Keratinocyte (primary cell): ENCODE data around the gene DIAPH1. TPM values are rescaled to one million over a fixed set of nuclear protein-coding genes. Genes with fewer than 3 reads are reported as not detected.

Experiments
- DNase-seq: peaks from one replicate; pipeline ENCODE4 v3.0.0-alpha.2; 2011; ENCODE audit warnings: low read depth, missing footprints, low spot score
- FAIRE-seq: peaks from 2 replicates; lab custom pipeline; 2011; peaks lifted over from hg19 to GRCh38; lab: Jason Lieb, UNC
- H2AFZ ChIP-seq: 2 replicates; pipeline ENCODE4 v1.6.0; 2012; ENCODE audit warnings: low read length, control low read depth, inconsistent platforms; ENCODE audit not compliant: control insufficient read depth
- H3K27ac ChIP-seq: 2 replicates; pipeline ENCODE4 v1.5.1; 2011; ENCODE audit warnings: low read length; ENCODE audit not compliant: control insufficient read depth, insufficient read depth
- H3K27me3 ChIP-seq: 3 replicates; pipeline ENCODE4 v1.6.0; 2011; ENCODE audit warnings: low read length; ENCODE audit not compliant: control insufficient read depth, insufficient read depth; ENCODE audit errors: extremely low read depth
- H3K36me3 ChIP-seq, 2 experiments: 2 replicates in 1 of 2; 3 replicates in 1 of 2; pipeline ENCODE4 v1.5.1; 2011; ENCODE audit warnings: low read length in 2 of 2, mild to moderate bottlenecking in 1 of 2; ENCODE audit not compliant: control insufficient read depth in 2 of 2, insufficient read depth in 2 of 2; ENCODE audit errors: extremely low read depth in 1 of 2
- H3K4me1 ChIP-seq: 3 replicates; pipeline ENCODE4 v1.5.1; 2011; ENCODE audit warnings: low read length; ENCODE audit not compliant: control insufficient read depth, insufficient read depth; ENCODE audit errors: extremely low read depth
- H3K4me2 ChIP-seq: 3 replicates; pipeline ENCODE4 v1.6.0; 2011; ENCODE audit warnings: low read depth, low read length; ENCODE audit not compliant: control insufficient read depth, insufficient read depth; ENCODE audit errors: extremely low read depth
- H3K4me3 ChIP-seq, 3 experiments: fragments of 200-600 bp in 1 of 3; sonication (generic) in 1 of 3; 2 replicates in 2 of 3; 3 replicates in 1 of 3; pipeline ENCODE4 v1.5.1; 2011 to 2016; ENCODE audit warnings: low read length in 3 of 3, mild to moderate bottlenecking in 3 of 3, control low read depth in 2 of 3, inconsistent platforms in 1 of 3, low read depth in 1 of 3, mixed read lengths in 1 of 3, mixed run types in 1 of 3, moderate library complexity in 1 of 3; ENCODE audit not compliant: control insufficient read depth in 2 of 3, insufficient read depth in 2 of 3; ENCODE audit errors: extremely low read depth in 1 of 3
- H3K79me2 ChIP-seq: 2 replicates; pipeline ENCODE4 v1.6.0; 2012; ENCODE audit warnings: low read length; ENCODE audit not compliant: control insufficient read depth, insufficient read depth
- H3K9ac ChIP-seq: 3 replicates; pipeline ENCODE4 v1.6.0; 2011; ENCODE audit warnings: low read length; ENCODE audit not compliant: control insufficient read depth, insufficient read depth; ENCODE audit errors: extremely low read depth
- H3K9me1 ChIP-seq: 3 replicates; pipeline ENCODE4 v1.6.0; 2011; ENCODE audit warnings: low read length; ENCODE audit not compliant: control insufficient read depth, insufficient read depth; ENCODE audit errors: extremely low read depth
- H3K9me3 ChIP-seq: 2 replicates; pipeline ENCODE4 v1.5.1; 2012; ENCODE audit warnings: low read depth, low read length; ENCODE audit not compliant: control insufficient read depth
- H4K20me1 ChIP-seq: 3 replicates; pipeline ENCODE4 v1.6.0; 2011; ENCODE audit warnings: low read length; ENCODE audit not compliant: control insufficient read depth, insufficient read depth; ENCODE audit errors: extremely low read depth
- CTCF ChIP-seq, 3 experiments: IDR thresholded peaks in 1 of 3; conservative IDR thresholded peaks in 1 of 3; optimal IDR thresholded peaks in 1 of 3; 2 replicates in 2 of 3; 3 replicates in 1 of 3; pipeline versions ENCODE3 to v1.5.1; 2011; ENCODE audit warnings: low read length in 3 of 3, mild to moderate bottlenecking in 3 of 3, moderate library complexity in 2 of 3, control low read depth in 1 of 3, inconsistent platforms in 1 of 3; ENCODE audit not compliant: insufficient read depth in 2 of 3; ENCODE audit errors: extremely low read depth in 1 of 3
- EZH2 ChIP-seq: IDR thresholded peaks from one replicate; pipeline ENCODE4 v1.6.1; 2012; ENCODE audit warnings: inconsistent platforms, mild to moderate bottlenecking, low read length, moderate library complexity
- dilution Hi-C: fragments of 300-500 bp; cut with MboI; formaldehyde crosslinking; loops from one replicate; pipeline ENCODE4 v1.7.0; 2020; ENCODE audit warnings: low sequenced_read_pairs; ENCODE audit not compliant: extremely low pct_ligation_motif_present
- polyA plus RNA-seq, 5 experiments: library from polyadenylated mRNA; depleted of rRNA in 3 of 5; stranded (reverse) in 3 of 5; stranded (forward) in 1 of 5; unstranded in 1 of 5; fragments of >200 nt; gene quantifications; 1 replicate in 1 of 5; 2 replicates in 3 of 5; 3 replicates in 1 of 5; pipeline versions ENCODE4 v1.2.1 to v1.2.3, GENCODE V29; 2011 to 2012; ENCODE audit warnings: missing spikeins in 2 of 5, low read depth in 1 of 5, low replicate concordance in 1 of 5

Gene DIAPH1
- polyA plus RNA-seq, 1 donor (not counting 4 experiments of a cell fraction or from before 2014, with no cell fraction given): 72.0 TPM

GRCh38 chr5:141490271-141490670 is 128.5 kb downstream of the DIAPH1 start:
- H3K27ac ChIP-seq: no peak overlapping the region
- no peak for TF ChIP-seq EZH2
- no peak for TF ChIP-seq CTCF (optimal IDR thresholded peaks at IDR 0.05 in 1 of 3, IDR thresholded peaks at IDR 0.05 in 1 of 3, conservative IDR thresholded peaks at IDR 0.05 in 1 of 3; ENCODE audit: extremely low read depth in 1 of 3, insufficient read depth in 2 of 3, low read length in 3 of 3)
- no peaks in the 10 kb centered on the region for H3K27me3 ChIP-seq
- FAIRE-seq: no peak
- no peak overlapping the region for H2AFZ ChIP-seq
- no peak for DNase-seq
- peaks cover 21% of the 10 kb centered on the region for H3K4me1 ChIP-seq
- no peaks in the 10 kb centered on the region for H3K9me1 ChIP-seq
- H4K20me1 ChIP-seq: no peaks in the 10 kb centered on the region
- H3K79me2 ChIP-seq: no peaks in the 10 kb centered on the region
- no peak overlapping the region for H3K4me2 ChIP-seq
- no peaks in the 10 kb centered on the region for H3K9me3 ChIP-seq
- H3K36me3 ChIP-seq: peaks cover 0 to 3% of the 10 kb centered on the region in 2 experiments
- no peak overlapping the region for H3K9ac ChIP-seq
- dilution Hi-C loops: no loop called here
- no peak overlapping the region for H3K4me3 ChIP-seq

- Histone ChIP-seq H4K20me1 (no peaks in the 10 kb centered on the region), H3K36me3 (peaks cover 0 to 3% of the 10 kb centered on the region in 2 experiments), H3K9me1 (no peaks in the 10 kb centered on the region), H3K27ac (no peak overlapping the region), H3K9me3 (no peaks in the 10 kb centered on the region), H3K4me2 (no peak overlapping the region), H3K4me3 (no peak overlapping the region), H3K4me1 (peaks cover 21% of the 10 kb centered on the region), H3K9ac (no peak overlapping the region), H2AFZ (no peak overlapping the region), H3K79me2 (no peaks in the 10 kb centered on the region), H3K27me3 (no peaks in the 10 kb centered on the region)
- dilution Hi-C loops: no loop called here
- no peak for DNase-seq
- no peak for TF ChIP-seq EZH2
- no peak for TF ChIP-seq CTCF (optimal IDR thresholded peaks at IDR 0.05 in 1 of 3, IDR thresholded peaks at IDR 0.05 in 1 of 3, conservative IDR thresholded peaks at IDR 0.05 in 1 of 3; ENCODE audit: extremely low read depth in 1 of 3, insufficient read depth in 2 of 3, low read length in 3 of 3)
- no peak for FAIRE-seq
These were observed 129.0 kb downstream of the DIAPH1 start for GRCh38 chr5:141489841-141490240.
